Measurements from ENCODE around the gene SLC29A3.

GRCh38 chr10:71271662-71272055 lies 47.4 kb upstream of the SLC29A3 start:
- TF ChIP-seq, protein P1, sequence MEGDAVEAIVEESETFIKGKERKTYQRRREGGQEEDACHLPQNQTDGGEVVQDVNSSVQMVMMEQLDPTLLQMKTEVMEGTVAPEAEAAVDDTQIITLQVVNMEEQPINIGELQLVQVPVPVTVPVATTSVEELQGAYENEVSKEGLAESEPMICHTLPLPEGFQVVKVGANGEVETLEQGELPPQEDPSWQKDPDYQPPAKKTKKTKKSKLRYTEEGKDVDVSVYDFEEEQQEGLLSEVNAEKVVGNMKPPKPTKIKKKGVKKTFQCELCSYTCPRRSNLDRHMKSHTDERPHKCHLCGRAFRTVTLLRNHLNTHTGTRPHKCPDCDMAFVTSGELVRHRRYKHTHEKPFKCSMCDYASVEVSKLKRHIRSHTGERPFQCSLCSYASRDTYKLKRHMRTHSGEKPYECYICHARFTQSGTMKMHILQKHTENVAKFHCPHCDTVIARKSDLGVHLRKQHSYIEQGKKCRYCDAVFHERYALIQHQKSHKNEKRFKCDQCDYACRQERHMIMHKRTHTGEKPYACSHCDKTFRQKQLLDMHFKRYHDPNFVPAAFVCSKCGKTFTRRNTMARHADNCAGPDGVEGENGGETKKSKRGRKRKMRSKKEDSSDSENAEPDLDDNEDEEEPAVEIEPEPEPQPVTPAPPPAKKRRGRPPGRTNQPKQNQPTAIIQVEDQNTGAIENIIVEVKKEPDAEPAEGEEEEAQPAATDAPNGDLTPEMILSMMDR (IDR thresholded peaks at IDR 0.05; ENCODE audit: borderline replicate concordance, extremely low read depth, low read length, poor library complexity, severe bottlenecking) = no peak
- TF ChIP-seq EZH2 (IDR thresholded peaks at IDR 0.05; ENCODE audit: borderline replicate concordance, low read depth, low read length, severe bottlenecking) = no peak

Data from DND-41 (cell line).